A549 (cell line): ENCODE measurements around the gene ORC1.

Experiments
- BHLHE40 ChIP-seq: IDR thresholded peaks from 2 replicates; pipeline ENCODE4 v1.6.1; 2012; ENCODE audit warnings: low read depth, low read length, inconsistent platforms
- CEBPB ChIP-seq, 2 experiments: fragments of >200 bp in 1 of 2; sonication (Bioruptor Twin) in 1 of 2; formaldehyde crosslinking in 1 of 2; IDR thresholded peaks; 2 replicates each; pipeline ENCODE4 v1.6.1; 2012 to 2016
- EP300 ChIP-seq, 2 experiments: fragments of >200 bp; sonication (Bioruptor Twin); formaldehyde crosslinking; IDR thresholded peaks; 2 replicates in 1 of 2; 3 replicates in 1 of 2; pipeline ENCODE4 v1.6.1; 2016 to 2017
- HDAC2 ChIP-seq: fragments of 200-600 bp; sonication (generic); IDR thresholded peaks from 2 replicates; pipeline ENCODE4 v1.6.1; 2016
- HOXA7 ChIP-seq: fragments of 250-450 bp; sonication (Bioruptor Pico); IDR thresholded peaks from 2 replicates; pipeline ENCODE4 v1.5.0; 2020; ENCODE audit warnings: mild to moderate bottlenecking, moderate library complexity
- MYC ChIP-seq: IDR thresholded peaks from 2 replicates; pipeline ENCODE4 v1.6.1; 2012; ENCODE audit warnings: mild to moderate bottlenecking, inconsistent platforms, low read length, improper control_type of control experiment, borderline replicate concordance
- POLR2A ChIP-seq: IDR thresholded peaks from 2 replicates; pipeline ENCODE4 v1.6.1; 2012; ENCODE audit warnings: mild to moderate bottlenecking, low read length
- SMC3 ChIP-seq: fragments of >200 bp; sonication (Bioruptor Twin); formaldehyde crosslinking; IDR thresholded peaks from 3 replicates; pipeline ENCODE4 v1.6.1; 2018; ENCODE audit warnings: inconsistent platforms
- TFCP2L1 ChIP-seq: fragments of 250-450 bp; sonication (Bioruptor Pico); IDR thresholded peaks from 2 replicates; pipeline ENCODE4 v1.5.0; 2021; ENCODE audit warnings: mild to moderate bottlenecking
- ZFP36 ChIP-seq: fragments of 450-650 bp; IDR thresholded peaks from 2 replicates; pipeline ENCODE4 v1.6.1; 2014; ENCODE audit warnings: borderline replicate concordance; ENCODE audit not compliant: partially characterized antibody
- ZNF302 ChIP-seq: fragments of 250-450 bp; sonication (Bioruptor Pico); IDR thresholded peaks from 2 replicates; pipeline ENCODE4 v1.9.0; 2021; ENCODE audit warnings: inconsistent platforms, mild to moderate bottlenecking, moderate library complexity
- TF ChIP-seq, protein P1 (sequence below): fragments of 450-650 bp; IDR thresholded peaks from 2 replicates; pipeline ENCODE4 v1.6.1; 2014; ENCODE audit warnings: antibody characterized with exemption
- TF ChIP-seq, protein P2 (sequence below): fragments of >200 bp; sonication (Bioruptor Twin); formaldehyde crosslinking; IDR thresholded peaks from 3 replicates; pipeline ENCODE4 v1.5.1; 2016
- TF ChIP-seq, protein P3 (sequence below): fragments of 200-600 bp; sonication (generic); IDR thresholded peaks from 2 replicates; pipeline ENCODE4 v1.6.1; 2016; ENCODE audit warnings: antibody characterized with exemption, mild to moderate bottlenecking, moderate library complexity

- TF ChIP-seq, protein P1, sequence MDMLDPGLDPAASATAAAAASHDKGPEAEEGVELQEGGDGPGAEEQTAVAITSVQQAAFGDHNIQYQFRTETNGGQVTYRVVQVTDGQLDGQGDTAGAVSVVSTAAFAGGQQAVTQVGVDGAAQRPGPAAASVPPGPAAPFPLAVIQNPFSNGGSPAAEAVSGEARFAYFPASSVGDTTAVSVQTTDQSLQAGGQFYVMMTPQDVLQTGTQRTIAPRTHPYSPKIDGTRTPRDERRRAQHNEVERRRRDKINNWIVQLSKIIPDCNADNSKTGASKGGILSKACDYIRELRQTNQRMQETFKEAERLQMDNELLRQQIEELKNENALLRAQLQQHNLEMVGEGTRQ = no peak
- TF ChIP-seq MYC = no peak
- TF ChIP-seq EP300 (IDR thresholded peaks at IDR 0.05) = no peak
- no peak for TF ChIP-seq CEBPB (IDR thresholded peaks at IDR 0.05)
- TF ChIP-seq SMC3 = no peak
- TF ChIP-seq POLR2A = no peak
- no peak for TF ChIP-seq ZFP36
- TF ChIP-seq, protein P2, sequence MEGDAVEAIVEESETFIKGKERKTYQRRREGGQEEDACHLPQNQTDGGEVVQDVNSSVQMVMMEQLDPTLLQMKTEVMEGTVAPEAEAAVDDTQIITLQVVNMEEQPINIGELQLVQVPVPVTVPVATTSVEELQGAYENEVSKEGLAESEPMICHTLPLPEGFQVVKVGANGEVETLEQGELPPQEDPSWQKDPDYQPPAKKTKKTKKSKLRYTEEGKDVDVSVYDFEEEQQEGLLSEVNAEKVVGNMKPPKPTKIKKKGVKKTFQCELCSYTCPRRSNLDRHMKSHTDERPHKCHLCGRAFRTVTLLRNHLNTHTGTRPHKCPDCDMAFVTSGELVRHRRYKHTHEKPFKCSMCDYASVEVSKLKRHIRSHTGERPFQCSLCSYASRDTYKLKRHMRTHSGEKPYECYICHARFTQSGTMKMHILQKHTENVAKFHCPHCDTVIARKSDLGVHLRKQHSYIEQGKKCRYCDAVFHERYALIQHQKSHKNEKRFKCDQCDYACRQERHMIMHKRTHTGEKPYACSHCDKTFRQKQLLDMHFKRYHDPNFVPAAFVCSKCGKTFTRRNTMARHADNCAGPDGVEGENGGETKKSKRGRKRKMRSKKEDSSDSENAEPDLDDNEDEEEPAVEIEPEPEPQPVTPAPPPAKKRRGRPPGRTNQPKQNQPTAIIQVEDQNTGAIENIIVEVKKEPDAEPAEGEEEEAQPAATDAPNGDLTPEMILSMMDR = no peak
- TF ChIP-seq, protein P3, sequence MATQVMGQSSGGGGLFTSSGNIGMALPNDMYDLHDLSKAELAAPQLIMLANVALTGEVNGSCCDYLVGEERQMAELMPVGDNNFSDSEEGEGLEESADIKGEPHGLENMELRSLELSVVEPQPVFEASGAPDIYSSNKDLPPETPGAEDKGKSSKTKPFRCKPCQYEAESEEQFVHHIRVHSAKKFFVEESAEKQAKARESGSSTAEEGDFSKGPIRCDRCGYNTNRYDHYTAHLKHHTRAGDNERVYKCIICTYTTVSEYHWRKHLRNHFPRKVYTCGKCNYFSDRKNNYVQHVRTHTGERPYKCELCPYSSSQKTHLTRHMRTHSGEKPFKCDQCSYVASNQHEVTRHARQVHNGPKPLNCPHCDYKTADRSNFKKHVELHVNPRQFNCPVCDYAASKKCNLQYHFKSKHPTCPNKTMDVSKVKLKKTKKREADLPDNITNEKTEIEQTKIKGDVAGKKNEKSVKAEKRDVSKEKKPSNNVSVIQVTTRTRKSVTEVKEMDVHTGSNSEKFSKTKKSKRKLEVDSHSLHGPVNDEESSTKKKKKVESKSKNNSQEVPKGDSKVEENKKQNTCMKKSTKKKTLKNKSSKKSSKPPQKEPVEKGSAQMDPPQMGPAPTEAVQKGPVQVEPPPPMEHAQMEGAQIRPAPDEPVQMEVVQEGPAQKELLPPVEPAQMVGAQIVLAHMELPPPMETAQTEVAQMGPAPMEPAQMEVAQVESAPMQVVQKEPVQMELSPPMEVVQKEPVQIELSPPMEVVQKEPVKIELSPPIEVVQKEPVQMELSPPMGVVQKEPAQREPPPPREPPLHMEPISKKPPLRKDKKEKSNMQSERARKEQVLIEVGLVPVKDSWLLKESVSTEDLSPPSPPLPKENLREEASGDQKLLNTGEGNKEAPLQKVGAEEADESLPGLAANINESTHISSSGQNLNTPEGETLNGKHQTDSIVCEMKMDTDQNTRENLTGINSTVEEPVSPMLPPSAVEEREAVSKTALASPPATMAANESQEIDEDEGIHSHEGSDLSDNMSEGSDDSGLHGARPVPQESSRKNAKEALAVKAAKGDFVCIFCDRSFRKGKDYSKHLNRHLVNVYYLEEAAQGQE = no peak
- no peak for TF ChIP-seq BHLHE40
- TF ChIP-seq TFCP2L1 (CRISPR knock-in tag) = no peak
- no peak for TF ChIP-seq HDAC2
- TF ChIP-seq HOXA7 = no peak
- TF ChIP-seq ZNF302 (CRISPR knock-in tag) = no peak
Measured at GRCh38 chr1:52416811-52417210, 12.6 kb upstream of the ORC1 start.
